CD4-positive, CD25-positive, alpha-beta regulatory T cell (primary cell): Measurements from ENCODE around the gene DLGAP4. TPM values are rescaled to one million over a fixed set of nuclear protein-coding genes. Genes with fewer than 3 reads are reported as not detected.

Source experiments
- ATAC-seq, 2 donors: fragments of 150-1000 bp; cut with Tn5 transposase; one replicate each; pipeline ENCODE4 v1.10.0; 2021; ENCODE audit warnings: low read depth in 2 of 2, moderate number of reproducible peaks in 2 of 2, moderate library complexity in 1 of 2
- DNase-seq, 3 donors: peaks; one replicate each; pipeline versions ENCODE4 v3.0.0 to v3.0.0-alpha.2; 2012 to 2022; ENCODE audit warnings: mixed read lengths in 1 of 3
- H3K27ac ChIP-seq: one replicate; pipeline ENCODE4 v1.7.0; 2013; ENCODE audit warnings: mild to moderate bottlenecking, low read length; ENCODE audit not compliant: insufficient read depth, poor library complexity, severe bottlenecking
- H3K27me3 ChIP-seq: one replicate; pipeline ENCODE4 v1.7.0; 2013; ENCODE audit warnings: low read length; ENCODE audit not compliant: control insufficient read depth, insufficient read depth
- H3K36me3 ChIP-seq: one replicate; pipeline ENCODE4 v1.7.0; 2013; ENCODE audit warnings: mild to moderate bottlenecking, low read length, moderate library complexity; ENCODE audit not compliant: control insufficient read depth, insufficient read depth
- H3K4me1 ChIP-seq: 2 replicates; pipeline ENCODE4 v1.7.0; 2013; ENCODE audit warnings: mild to moderate bottlenecking, low read length; ENCODE audit not compliant: insufficient read depth, control insufficient read depth, poor library complexity, severe bottlenecking
- H3K4me3 ChIP-seq: one replicate; pipeline ENCODE4 v1.7.0; 2013; ENCODE audit warnings: low read depth, mild to moderate bottlenecking, low read length, moderate library complexity
- H3K9me3 ChIP-seq, 2 experiments: 1 replicate in 1 of 2; 2 replicates in 1 of 2; pipeline ENCODE4 v1.7.0; 2013; ENCODE audit warnings: low read length in 2 of 2, mild to moderate bottlenecking in 1 of 2, moderate library complexity in 1 of 2; ENCODE audit not compliant: control insufficient read depth in 2 of 2
- H3K27ac Mint-ChIP-seq, 3 donors: one replicate each; pipeline ENCODE4 v1.8.0; 2020 to 2022; ENCODE audit warnings: mild to moderate bottlenecking in 3 of 3, mixed read lengths in 3 of 3, moderate library complexity in 2 of 3
- H3K27me3 Mint-ChIP-seq: one replicate; pipeline ENCODE4 v1.8.0; 2022; ENCODE audit warnings: mild to moderate bottlenecking, mixed read lengths
- H3K36me3 Mint-ChIP-seq: one replicate; pipeline ENCODE4 v1.8.0; 2020; ENCODE audit warnings: mixed read lengths
- H3K4me1 Mint-ChIP-seq, 4 donors: one replicate each; pipeline ENCODE4 v1.8.0; 2020 to 2022; ENCODE audit warnings: mixed read lengths in 4 of 4, mild to moderate bottlenecking in 1 of 4
- H3K4me3 Mint-ChIP-seq, 4 donors: one replicate each; pipeline ENCODE4 v1.8.0; 2020 to 2022; ENCODE audit warnings: mild to moderate bottlenecking in 4 of 4, mixed read lengths in 4 of 4, moderate library complexity in 3 of 4
- H3K9me3 Mint-ChIP-seq, 7 donors: one replicate each; pipeline ENCODE4 v1.8.0; 2020 to 2022; ENCODE audit warnings: mixed read lengths in 7 of 7, mild to moderate bottlenecking in 3 of 7, moderate library complexity in 2 of 7
- polyA plus RNA-seq, 4 donors: library from polyadenylated mRNA; unstranded; fragments of 300-500 nt; fragmentation: Illumina TruSeq; gene quantifications; one replicate each; pipeline ENCODE4 v1.2.3, GENCODE V29; 2021
- total RNA-seq: library from RNA; stranded (reverse); gene quantifications from one replicate; pipeline ENCODE4 v1.2.3, GENCODE V29; 2022

Gene DLGAP4
- total and polyA plus RNA-seq, 5 donors from 2014 or later = 10.8 to 43.5 (median 14.7) TPM

GRCh38 chr20:36362978-36363713 lies 57.0 kb downstream of the DLGAP4 start:
- no peak for ATAC-seq
- Histone ChIP-seq H3K36me3 (no peaks in the 10 kb centered on the region), H3K9me3 (no peaks in the 10 kb centered on the region), H3K4me3 (no peak overlapping the region), H3K4me1 (no peaks in the 10 kb centered on the region), H3K27me3 (no peaks in the 10 kb centered on the region), H3K27ac (no peak overlapping the region)
- Mint-ChIP-seq H3K27ac (no peak overlapping the region), H3K9me3 (peaks cover 0 to 3% (median 0%) of the 10 kb centered on the region in 7 donors), H3K4me3 (no peak overlapping the region), H3K36me3 (no peaks in the 10 kb centered on the region), H3K27me3 (peaks cover 17% of the 10 kb centered on the region), H3K4me1 (no peaks in the 10 kb centered on the region)
- DNase-seq = no peak

- H3K9me3 Mint-ChIP-seq = no peaks in the 10 kb centered on the region
- H3K27ac Mint-ChIP-seq = no peak overlapping the region
- ATAC-seq (no peak), DNase-seq (no peak)
- no peaks in the 10 kb centered on the region for H3K9me3 ChIP-seq
- no peaks in the 10 kb centered on the region for H3K4me1 ChIP-seq
- no peaks in the 10 kb centered on the region for H3K36me3 Mint-ChIP-seq
- no peak overlapping the region for H3K27ac ChIP-seq
- H3K36me3 ChIP-seq = no peaks in the 10 kb centered on the region
- no peaks in the 10 kb centered on the region for H3K27me3 ChIP-seq
- H3K4me3 ChIP-seq = no peak overlapping the region
- H3K4me1 Mint-ChIP-seq = no peaks in the 10 kb centered on the region
- peaks cover 17% of the 10 kb centered on the region for H3K27me3 Mint-ChIP-seq
- no peak overlapping the region for H3K4me3 Mint-ChIP-seq
Measured at GRCh38 chr20:36364506-36364905, 58.4 kb downstream of the DLGAP4 start.

DNA sequence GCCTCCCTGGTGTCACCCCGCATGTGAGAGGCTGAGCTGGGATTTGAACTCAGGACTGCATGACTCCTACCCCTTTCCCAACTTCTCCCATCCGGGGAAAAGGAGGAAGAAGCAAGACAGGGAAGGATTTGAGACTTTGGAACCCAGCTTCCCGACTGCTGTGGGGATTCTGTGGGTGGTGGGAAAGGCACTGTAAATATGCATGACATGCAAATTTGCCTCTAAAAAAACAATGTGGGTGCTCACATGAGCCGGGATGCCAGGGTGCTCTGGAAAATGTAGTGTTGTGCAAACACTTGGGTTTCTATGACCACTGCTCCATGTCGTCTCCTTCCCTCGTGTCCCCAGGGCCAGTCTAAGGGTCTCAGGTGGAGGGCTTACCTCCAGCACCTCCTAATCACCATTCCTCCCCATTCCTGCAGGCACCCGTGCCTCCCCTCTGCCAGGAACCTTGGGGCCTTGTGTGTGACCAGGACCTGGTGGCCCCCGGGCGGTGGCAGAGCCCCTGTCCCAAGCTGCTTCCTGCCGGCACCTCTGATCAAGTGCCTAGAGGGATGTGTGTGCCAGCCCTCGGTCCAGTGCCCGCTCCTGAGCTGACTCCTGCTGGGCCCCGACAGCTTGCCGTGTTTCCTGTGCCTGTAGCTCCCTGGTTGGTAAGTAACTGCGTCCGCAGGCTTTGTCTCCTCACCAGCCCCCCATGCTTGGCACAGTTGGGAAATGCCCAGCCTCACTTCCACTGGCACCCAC lies 60.7 kb downstream of the DLGAP4 start:
- no peak overlapping the region for H3K4me3 Mint-ChIP-seq
- no peak for ATAC-seq

GRCh38 chr20:36367370-36367745 lies 61.2 kb downstream of the DLGAP4 start:
- no peaks in the 10 kb centered on the region for H3K36me3 ChIP-seq
- no peak overlapping the region for H3K27ac ChIP-seq
- H3K27ac Mint-ChIP-seq = no peak overlapping the region
- H3K4me1 ChIP-seq = no peaks in the 10 kb centered on the region
- no peak overlapping the region for H3K4me3 Mint-ChIP-seq
- H3K9me3 Mint-ChIP-seq = peaks cover 0 to 3% (median 0%) of the 10 kb centered on the region in 7 donors
- no peaks in the 10 kb centered on the region for H3K4me1 Mint-ChIP-seq
- H3K36me3 Mint-ChIP-seq = no peaks in the 10 kb centered on the region
- H3K9me3 ChIP-seq = no peaks in the 10 kb centered on the region
- no peak overlapping the region for H3K4me3 ChIP-seq
- DNase-seq (no peak), ATAC-seq (no peak)
- H3K27me3 Mint-ChIP-seq = peaks cover 7% of the 10 kb centered on the region
- peaks cover 3% of the 10 kb centered on the region for H3K27me3 ChIP-seq

More for the DNA sequence above, 60.7 kb downstream of the DLGAP4 start:
- no peaks in the 10 kb centered on the region for H3K9me3 ChIP-seq
- Mint-ChIP-seq H3K27ac (no peak overlapping the region), H3K4me1 (no peaks in the 10 kb centered on the region), H3K27me3 (peaks cover 7% of the 10 kb centered on the region), H3K9me3 (peaks cover 0 to 1% (median 0%) of the 10 kb centered on the region in 7 donors), H3K36me3 (no peaks in the 10 kb centered on the region)
- H3K4me1 ChIP-seq = no peaks in the 10 kb centered on the region
- H3K27me3 ChIP-seq = peaks cover 3% of the 10 kb centered on the region
- no peak for DNase-seq
- H3K4me3 ChIP-seq = no peak overlapping the region
- H3K27ac ChIP-seq = no peak overlapping the region
- no peaks in the 10 kb centered on the region for H3K36me3 ChIP-seq

GRCh38 chr20:36367907-36368799 lies 62.0 kb downstream of the DLGAP4 start:
- Histone ChIP-seq H3K27ac (no peak overlapping the region), H3K9me3 (no peaks in the 10 kb centered on the region), H3K4me1 (no peaks in the 10 kb centered on the region), H3K27me3 (peaks cover 3% of the 10 kb centered on the region), H3K36me3 (no peaks in the 10 kb centered on the region), H3K4me3 (no peak overlapping the region)
- Mint-ChIP-seq H3K4me3 (no peak overlapping the region), H3K27ac (no peak overlapping the region), H3K4me1 (no peaks in the 10 kb centered on the region), H3K36me3 (no peaks in the 10 kb centered on the region), H3K9me3 (peaks cover 0 to 3% (median 0%) of the 10 kb centered on the region in 7 donors), H3K27me3 (peaks cover 7% of the 10 kb centered on the region)
- no peak for ATAC-seq
- no peak for DNase-seq

DNA sequence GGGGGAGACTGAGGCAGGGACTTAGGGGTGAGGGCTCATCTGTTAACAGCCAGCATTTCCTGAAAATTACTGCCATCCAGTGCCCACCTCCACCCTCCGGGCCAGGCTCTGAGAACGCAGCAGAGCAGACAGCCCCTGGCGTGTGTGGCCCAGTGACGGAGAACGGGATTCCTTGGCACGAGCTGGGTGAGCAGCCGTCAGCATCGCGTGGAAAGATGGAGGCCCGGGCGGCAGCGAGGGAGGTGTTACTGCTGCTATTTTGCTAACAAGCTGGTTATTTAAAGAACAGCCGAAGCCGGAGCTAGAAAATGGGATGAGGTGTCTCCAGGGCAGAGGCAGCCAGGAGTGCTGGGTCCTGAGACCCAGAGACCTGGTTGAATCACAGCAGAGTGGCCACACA lies 62.7 kb downstream of the DLGAP4 start:
- DNase-seq (no peak), ATAC-seq (no peak)
- Histone ChIP-seq H3K36me3 (no peaks in the 10 kb centered on the region), H3K27ac (no peak overlapping the region), H3K4me1 (no peaks in the 10 kb centered on the region), H3K9me3 (no peaks in the 10 kb centered on the region), H3K4me3 (no peak overlapping the region), H3K27me3 (peaks cover 3% of the 10 kb centered on the region)
- no peaks in the 10 kb centered on the region for H3K4me1 Mint-ChIP-seq
- no peaks in the 10 kb centered on the region for H3K36me3 Mint-ChIP-seq
- peaks cover 7% of the 10 kb centered on the region for H3K27me3 Mint-ChIP-seq
- H3K4me3 Mint-ChIP-seq = no peak overlapping the region
- no peak overlapping the region for H3K27ac Mint-ChIP-seq
- H3K9me3 Mint-ChIP-seq = peaks cover 0 to 3% (median 0%) of the 10 kb centered on the region in 7 donors

DNA sequence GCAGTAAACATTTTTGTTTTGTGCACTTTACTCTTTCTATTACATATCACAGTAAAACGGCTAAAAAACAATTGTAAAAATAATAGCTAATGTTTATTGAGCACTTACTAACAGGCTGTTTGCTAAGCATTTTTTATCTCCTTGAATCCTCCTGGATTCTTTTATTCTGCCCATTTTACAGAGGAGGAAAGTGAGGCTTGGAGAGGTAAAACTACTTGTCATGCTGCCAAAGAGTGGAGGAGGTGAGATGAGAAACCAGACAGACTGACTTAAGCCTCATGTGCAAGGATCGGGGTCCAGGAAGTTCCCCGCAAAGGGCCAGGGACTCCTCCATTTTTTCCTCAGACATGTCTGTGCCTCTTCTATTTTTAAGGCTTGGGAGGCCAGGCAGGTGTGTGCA lies 63.6 kb downstream of the DLGAP4 start:
- no peaks in the 10 kb centered on the region for H3K36me3 Mint-ChIP-seq

More for the DNA sequence above, 63.6 kb downstream of the DLGAP4 start:
- peaks cover 3% of the 10 kb centered on the region for H3K27me3 ChIP-seq
- peaks cover 0 to 3% (median 0%) of the 10 kb centered on the region in 7 donors for H3K9me3 Mint-ChIP-seq
- H3K36me3 ChIP-seq = no peaks in the 10 kb centered on the region
- no peak overlapping the region for H3K4me3 Mint-ChIP-seq
- no peaks in the 10 kb centered on the region for H3K4me1 Mint-ChIP-seq
- peaks cover 12% of the 10 kb centered on the region for H3K27me3 Mint-ChIP-seq
- H3K4me1 ChIP-seq = no peaks in the 10 kb centered on the region
- no peak for DNase-seq
- no peak for ATAC-seq
- no peaks in the 10 kb centered on the region for H3K9me3 ChIP-seq
- no peak overlapping the region for H3K27ac Mint-ChIP-seq
- no peak overlapping the region for H3K4me3 ChIP-seq
- H3K27ac ChIP-seq = no peak overlapping the region
